Femur (tissue), 1 donor: Measurements from ENCODE around the gene TDRD9.
"Not testable (repeated sequence)": the region's sequence is repeated elsewhere in the genome, so short reads cannot be mapped to it uniquely, and the experiment has no call there.

ENCODE experiments used
- DNase-seq: peaks from one replicate; pipeline ENCODE4 v3.0.0-alpha.2; 2017

The TDRD9 gene

GRCh38 chr14:103930051-103930604, 1.9 kb downstream of the TDRD9 start:
- no peak for DNase-seq

- no peak for DNase-seq
Observed at GRCh38 chr14:103931422-103931821, 3.2 kb downstream of the TDRD9 start.

DNA sequence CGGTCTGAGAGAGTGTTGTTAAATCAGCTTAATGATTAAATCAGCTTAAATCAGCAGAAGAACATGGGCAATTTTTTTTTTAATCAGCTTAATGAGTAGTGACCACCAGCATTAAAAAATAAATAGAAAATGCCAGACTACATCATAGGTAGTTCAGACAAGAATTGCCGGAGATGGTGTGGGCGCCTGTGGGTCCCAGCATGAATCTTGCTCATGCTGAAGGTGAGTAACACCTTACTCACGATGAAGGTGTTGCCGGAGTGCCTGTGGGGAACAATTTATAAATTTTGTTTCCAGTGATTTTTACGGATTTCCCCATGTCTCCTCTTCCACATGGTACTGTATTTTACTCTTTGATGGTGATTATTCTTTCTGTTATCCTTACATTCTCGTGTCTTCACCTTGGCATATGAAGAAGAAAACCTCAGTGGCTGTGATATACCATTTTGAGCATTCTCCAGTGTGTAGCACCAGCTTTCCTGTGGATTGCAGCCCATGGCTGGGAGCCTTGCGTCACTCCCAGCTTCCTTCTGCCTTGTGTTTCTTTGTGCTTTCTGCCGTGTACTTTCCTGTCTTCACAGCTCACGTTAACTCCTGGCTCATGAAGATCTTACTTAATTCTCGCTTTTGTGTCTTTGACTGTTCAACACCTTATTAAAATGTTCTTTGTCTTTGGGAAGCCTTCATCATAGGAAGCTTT, 4.7 kb downstream of the TDRD9 start:
- DNase-seq, result no peak

DNA sequence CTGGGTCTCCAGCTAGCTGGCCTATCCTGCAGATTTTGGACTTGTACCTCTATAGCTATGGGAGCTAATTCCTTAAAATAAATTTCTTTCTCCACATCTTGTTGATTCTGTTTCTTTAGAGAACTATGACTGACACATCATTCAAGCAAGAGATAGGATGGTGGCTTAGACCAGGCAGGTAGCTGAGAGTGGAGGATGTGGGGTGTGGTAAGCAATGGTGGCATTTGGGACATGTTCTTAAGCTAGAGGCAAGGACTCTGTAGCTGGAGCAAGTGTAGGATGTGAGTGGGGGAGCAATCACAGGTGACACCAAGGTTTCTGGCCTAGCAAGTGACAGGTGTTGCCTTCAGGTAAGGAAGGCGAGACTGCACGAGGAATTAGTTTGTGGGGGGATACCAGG, 6.8 kb downstream of the TDRD9 start:
- no peak for DNase-seq

GRCh38 chr14:103941462-103941861, 13.2 kb downstream of the TDRD9 start:
- DNase-seq, result no peak

DNA sequence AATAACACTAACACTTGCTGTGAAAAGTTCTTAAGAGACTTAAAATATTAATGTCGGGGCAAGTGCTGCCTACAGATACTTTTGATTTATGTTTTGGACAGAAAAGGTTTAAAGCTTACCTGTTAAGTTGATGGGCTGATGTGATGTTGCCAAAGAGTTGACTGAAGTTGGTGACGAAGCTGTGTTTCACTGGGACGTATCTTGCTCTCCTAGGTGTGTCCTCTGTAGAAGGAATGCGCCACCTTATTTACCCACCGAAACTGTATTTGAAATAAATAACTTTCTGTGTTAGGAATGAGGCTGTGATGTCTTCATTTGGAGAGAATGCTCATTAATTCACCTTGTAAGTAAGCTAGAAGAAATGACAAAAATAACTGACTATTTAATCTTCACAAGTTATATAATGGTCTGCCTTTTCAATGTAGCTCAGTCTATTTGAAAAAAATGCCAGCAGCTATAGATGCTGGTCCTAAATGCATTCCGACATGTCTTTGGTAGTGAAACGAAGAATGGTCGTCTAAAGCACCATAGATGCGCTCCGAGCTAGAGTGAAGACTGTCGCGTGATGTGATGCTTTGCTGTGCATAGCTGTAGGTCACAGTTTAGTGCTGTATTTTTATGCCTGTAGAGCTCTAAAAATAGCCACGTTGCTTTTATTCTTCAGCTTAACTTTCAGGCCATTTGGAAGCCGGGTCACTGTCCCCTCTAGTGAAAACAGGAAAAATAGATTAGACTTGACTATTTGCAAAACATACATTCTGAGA, 13.9 kb downstream of the TDRD9 start, which contains the start of gene RD3L:
Gene RD3L, minus strand, starts transcription at position 557 of the 764 bp plus-strand sequence. CDS start 834 bp downstream, outside the sequence.
- no peak for DNase-seq

GRCh38 chr14:103943673-103944072, 15.4 kb downstream of the TDRD9 start:
- no peak for DNase-seq

- no peak for DNase-seq
Observed at GRCh38 chr14:103946975-103947374, 18.7 kb downstream of the TDRD9 start.

- DNase-seq, result no peak
Observed at GRCh38 chr14:103948442-103948841, 20.2 kb downstream of the TDRD9 start.

- DNase-seq, result no peak
Observed at GRCh38 chr14:103949131-103949790, 21.0 kb downstream of the TDRD9 start.

- no peak for DNase-seq
Observed at GRCh38 chr14:103960457-103961055, 32.3 kb downstream of the TDRD9 start.

DNA sequence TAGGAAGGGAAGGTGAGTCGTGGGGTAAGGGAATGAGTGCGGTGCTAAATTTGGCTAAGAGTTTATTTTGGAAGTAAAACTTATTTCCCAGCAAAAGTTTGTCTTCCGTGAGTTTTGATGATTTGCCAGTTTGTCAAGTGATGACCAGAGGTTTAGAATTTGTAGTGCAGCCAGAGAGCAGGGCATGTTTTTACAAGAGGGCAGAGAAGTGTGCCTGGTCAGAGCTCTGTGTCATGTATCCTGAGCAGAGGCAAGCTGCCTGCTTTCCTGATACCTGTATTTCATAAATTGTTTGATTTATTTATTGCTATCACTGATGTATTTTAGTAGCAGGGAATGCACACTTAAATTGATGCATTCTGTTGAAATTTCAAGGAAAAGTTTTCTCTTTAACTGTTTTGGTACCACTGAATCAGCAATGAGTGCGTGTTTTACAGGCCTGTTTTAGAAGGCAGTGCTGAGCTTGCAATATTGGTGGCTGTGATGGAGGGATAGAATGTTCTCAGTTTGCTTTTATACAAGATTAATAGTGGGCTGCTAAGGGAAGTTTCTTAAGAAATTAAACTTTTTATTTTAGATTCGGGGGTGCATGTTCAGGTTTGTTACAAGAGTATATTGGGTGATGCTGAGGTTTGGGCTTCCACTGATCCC, 33.8 kb downstream of the TDRD9 start:
- no peak for DNase-seq

DNA sequence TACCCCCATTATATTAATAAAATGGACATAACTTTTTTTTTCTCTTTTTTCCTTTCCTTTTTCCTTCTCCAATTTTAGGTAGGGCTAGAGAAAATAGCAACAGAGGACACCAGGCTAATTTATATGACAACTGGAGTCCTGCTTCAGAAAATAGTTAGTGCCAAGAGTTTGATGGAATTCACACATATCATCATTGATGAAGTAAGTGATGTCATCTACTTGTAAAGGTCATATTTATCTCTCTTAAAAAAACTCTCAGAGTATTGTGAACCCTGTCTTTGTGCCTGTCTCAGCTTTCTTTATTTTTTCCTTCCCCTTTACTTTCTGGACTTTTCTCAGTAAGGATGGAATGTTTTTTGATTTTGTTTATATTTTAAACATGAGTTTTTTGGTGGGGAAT, 38.4 kb downstream of the TDRD9 start:
- DNase-seq, result no peak

- no peak for DNase-seq
Observed at GRCh38 chr14:103969961-103970360, 41.7 kb downstream of the TDRD9 start.

DNA sequence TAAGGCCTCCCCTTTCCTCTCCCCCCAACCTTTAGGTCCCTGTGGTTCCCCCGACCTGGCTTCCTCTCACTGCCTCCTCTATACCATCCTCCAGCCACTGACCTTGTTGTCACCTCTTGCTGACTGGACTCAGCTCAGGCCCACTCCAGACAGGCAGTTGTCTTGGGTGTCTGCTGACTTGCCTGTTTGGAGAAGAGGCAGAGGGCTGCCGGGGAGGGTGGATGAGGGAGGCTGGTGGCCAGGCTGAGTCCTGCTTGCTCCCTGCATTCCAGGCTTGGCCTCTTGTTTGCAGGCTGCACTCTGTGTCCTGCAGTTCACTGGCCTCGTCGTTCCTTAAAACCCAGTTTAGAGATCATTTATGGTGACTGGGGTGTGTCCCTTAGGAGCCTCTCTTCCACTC, 45.1 kb downstream of the TDRD9 start:
- DNase-seq, result no peak

- no peak for DNase-seq
Observed at GRCh38 chr14:103974575-103974974, 46.3 kb downstream of the TDRD9 start.

- not testable (repeated sequence) for DNase-seq
Observed at GRCh38 chr14:103980623-103981238, 52.5 kb downstream of the TDRD9 start.

DNA sequence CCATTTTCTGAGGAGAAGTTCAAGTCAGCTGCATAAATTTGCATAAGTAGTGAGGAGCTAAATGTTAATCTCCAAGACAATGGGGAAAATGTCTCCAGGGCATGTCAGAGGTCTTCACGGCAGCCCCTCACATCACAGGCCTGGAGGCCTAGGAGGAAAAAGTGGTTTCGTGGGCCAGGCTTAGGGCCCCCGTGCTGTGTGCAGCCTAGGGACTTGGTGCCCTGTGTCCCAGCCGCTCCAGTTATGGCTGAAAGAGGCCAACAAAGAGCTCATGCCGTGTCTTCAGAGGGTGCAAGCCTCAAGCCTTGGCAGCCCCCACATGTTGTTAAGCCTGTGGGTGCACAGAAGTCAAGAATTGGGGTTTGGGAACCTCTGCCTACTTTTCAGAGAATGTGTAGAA, 55.9 kb downstream of the TDRD9 start:
- no peak for DNase-seq

DNA sequence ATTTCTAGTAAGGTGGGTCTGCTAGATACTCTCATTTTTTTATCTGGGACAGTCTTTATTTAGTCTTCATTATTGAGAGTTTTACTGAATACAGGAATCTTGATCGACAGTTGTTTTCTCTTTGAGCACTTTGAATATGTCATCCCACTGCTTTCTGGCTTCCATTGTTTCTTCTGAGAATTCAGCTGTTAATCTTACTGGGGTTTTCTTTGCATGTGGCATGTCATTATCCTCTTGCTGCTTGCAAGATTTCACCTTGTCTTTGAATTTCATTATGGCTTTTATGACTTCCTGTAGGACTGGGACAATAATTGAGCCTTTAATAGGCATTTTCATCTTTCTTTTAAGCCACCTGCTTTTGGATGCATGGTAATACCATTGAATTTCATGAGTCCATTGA, 60.8 kb downstream of the TDRD9 start:
- no peak for DNase-seq

DNA sequence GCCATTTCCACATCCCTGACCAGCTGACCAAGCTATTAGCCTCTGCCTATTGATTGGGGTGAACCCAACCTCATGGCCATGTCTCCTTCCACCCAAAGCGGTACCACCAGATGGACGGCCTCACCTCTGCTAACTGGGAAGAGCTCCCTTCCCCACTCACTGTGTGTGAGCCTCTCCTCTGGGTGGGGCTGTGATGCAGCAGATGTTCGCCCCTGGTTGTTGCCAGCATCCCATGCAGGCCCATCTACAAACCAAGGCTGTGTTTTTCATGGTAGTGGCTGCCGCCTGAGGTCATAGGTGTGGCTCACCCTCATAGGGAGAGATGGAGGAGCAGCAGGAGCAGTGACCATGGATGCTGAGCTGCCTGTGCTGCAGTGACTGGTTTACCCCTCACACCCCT, 61.7 kb downstream of the TDRD9 start:
- DNase-seq, result no peak

GRCh38 chr14:103994535-103995184, 66.4 kb downstream of the TDRD9 start:
- DNase-seq, result no peak

GRCh38 chr14:103995876-103996275, 67.6 kb downstream of the TDRD9 start:
- DNase-seq, result no peak
